22Rv1 (cell line): ENCODE measurements around the gene ZNF678.

Experiments
- ZFX ChIP-seq: fragments of 450-650 bp; IDR thresholded peaks from 2 replicates; pipeline ENCODE4 v1.6.1; 2017; ENCODE audit warnings: antibody characterized with exemption, borderline replicate concordance
- TF ChIP-seq, protein P1 (sequence below): fragments of 450-650 bp; IDR thresholded peaks from 2 replicates; pipeline ENCODE4 v1.5.1; 2017; ENCODE audit warnings: mild to moderate bottlenecking

DNA sequence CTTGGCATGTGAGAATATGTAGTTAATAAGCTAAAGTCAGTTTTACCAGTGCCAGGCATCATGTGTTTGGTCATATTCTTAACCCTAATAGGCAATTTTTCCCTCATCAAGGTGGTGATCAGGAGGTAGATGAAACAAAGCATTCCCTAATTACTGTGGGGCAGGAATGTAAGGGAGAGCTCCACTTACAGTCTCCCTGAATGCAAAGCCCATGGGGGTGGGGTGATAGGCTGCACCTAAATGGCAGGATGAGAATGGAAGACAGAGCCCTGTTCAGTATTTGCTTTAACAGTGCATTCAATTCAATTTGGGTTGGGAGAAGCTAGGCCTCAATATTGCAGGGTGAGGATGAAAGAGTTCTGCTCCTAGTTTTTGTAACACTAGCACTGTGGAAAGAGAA, 23.4 kb downstream of the ZNF678 start:
- TF ChIP-seq, protein P1, sequence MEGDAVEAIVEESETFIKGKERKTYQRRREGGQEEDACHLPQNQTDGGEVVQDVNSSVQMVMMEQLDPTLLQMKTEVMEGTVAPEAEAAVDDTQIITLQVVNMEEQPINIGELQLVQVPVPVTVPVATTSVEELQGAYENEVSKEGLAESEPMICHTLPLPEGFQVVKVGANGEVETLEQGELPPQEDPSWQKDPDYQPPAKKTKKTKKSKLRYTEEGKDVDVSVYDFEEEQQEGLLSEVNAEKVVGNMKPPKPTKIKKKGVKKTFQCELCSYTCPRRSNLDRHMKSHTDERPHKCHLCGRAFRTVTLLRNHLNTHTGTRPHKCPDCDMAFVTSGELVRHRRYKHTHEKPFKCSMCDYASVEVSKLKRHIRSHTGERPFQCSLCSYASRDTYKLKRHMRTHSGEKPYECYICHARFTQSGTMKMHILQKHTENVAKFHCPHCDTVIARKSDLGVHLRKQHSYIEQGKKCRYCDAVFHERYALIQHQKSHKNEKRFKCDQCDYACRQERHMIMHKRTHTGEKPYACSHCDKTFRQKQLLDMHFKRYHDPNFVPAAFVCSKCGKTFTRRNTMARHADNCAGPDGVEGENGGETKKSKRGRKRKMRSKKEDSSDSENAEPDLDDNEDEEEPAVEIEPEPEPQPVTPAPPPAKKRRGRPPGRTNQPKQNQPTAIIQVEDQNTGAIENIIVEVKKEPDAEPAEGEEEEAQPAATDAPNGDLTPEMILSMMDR = no peak
- TF ChIP-seq ZFX = no peak
